NCI-H748 treated with DMSO at 0.1 percent for 48 hours (cell line): ENCODE results near the gene KRT16.
A peak's percentile ranks its signal among the peaks of the same experiment; 100 is the strongest.
"Not testable (repeated sequence)": the region's sequence is repeated elsewhere in the genome, so short reads cannot be mapped to it uniquely, and the experiment has no call there.

Experiments
- DNase-seq: peaks from one replicate; lab custom pipeline; 2025; lab: John Stamatoyannopoulos, UW

The KRT16 gene

DNA sequence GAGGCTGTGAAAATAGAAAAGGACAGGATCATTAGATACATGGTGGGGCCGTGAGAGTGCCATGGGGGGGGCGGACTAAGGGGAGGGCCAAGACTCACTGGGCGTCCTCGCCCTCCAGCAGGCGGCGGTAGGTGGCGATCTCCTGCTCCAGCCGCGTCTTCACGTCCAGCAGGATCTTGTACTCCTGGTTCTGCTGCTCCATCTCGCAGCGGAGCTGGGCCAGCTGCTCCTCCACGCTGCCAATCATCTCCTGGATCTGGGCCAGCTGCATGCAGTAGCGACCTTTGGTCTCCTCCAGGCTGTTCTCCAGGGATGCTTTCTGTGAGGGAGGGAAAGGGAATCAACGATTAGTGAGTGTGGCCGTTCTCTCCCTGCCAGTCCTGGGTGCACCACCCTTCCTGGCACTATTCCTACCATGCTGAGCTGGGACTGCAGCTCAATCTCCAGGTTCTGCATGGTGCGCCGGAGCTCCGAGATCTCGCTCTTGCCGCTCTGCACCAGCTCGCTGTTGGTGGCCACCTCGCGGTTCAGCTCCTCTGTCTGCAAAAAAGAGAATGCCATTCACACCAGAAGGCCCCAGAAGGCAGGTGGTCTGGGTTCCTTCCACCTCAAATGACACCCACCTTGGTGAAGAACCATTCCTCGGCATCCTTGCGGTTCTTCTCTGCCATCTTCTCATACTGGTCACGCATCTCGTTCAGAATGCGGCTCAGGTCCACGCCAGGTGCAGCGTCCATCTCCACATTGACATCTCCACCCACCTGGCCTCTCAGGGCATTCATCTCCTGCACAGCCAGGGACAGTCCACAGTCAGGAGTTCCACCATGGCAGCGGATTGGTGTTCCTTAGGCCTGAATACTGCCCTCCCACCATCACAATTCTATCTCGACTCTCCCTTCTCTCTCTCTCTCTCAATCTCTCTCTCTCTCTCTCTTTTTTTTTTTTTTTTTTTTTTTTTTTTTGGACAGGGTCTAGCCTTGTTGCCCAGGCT lies 29.1 kb downstream of the KRT16 start:
- DNase-seq: no peak

- not testable (repeated sequence) for DNase-seq
Measured at GRCh38 chr17:41582061-41582968, 30.3 kb downstream of the KRT16 start.

DNA sequence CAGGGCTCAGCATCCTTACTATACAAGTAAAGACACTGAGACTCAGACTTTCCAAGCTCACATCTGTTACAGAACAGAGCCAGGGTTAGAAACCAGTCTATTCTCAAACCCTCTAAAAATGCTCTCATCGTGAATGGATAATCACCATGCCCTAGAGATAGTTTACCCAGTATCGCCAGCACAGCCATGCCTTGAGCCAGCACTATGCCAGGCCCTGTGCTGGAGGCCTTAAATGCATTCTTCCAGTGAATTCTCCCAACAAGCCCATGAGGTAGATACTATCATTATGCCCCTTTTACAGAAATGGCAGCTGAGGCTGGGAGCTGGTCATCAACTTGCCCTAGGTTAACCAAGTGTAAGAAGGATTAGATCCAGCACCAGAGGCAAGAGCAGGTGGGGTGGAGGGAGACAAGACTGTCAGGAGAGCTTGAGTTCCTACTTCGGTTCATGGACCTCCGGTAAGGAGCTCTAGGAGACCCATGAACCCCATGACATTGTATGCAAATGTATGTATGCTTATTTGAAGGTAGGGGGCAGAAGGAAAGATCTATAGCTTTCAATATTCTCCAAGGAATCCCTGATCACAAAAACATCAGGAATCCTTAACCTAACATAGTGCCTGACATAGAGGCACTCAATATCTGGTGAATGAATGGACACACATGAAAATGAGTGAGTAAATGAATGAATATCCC lies 31.1 kb downstream of the KRT16 start:
- DNase-seq: no peak

- no peak for DNase-seq
Measured at GRCh38 chr17:41580687-41581365, 31.7 kb downstream of the KRT16 start.

GRCh38 chr17:41580244-41580575 lies 32.4 kb downstream of the KRT16 start:
- no peak for DNase-seq

DNA sequence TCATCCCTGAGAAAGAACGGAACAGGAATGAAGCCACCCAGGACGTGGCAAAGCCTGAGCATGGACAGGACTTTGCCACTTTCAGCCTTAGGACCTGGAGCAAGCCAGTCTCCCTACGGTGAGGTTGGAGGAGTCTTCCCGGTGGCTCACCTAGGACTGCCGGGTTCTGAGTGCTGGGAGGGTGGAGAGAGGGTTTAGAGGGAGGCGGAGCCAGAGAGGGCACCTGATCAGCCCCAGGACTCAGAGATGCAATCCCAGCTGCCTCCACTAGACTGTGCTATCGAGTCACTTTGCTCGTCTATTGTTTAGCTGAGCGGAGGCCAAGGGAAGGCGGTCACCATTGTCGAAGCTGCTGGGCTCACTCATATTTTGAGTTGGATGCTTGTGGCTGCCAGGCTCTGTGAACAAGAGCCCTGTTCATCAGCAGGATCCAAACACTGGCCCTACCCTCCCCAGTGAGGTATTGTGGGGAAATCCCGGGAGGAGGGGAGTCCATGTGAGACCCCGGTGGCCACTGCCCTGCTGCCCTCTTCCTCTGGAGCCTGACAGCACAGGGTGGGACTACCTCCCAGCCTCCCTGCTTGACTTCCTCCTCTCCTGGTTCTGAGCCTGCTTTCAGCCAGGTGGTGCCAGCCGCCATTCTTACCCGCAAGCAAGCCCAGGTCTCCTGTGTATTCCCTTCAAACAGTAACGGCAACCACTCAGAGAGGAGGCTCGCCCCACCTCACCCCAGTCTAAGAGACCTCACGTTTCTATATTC lies 32.9 kb downstream of the KRT16 start:
- DNase-seq: peak; percentile 63

DNA sequence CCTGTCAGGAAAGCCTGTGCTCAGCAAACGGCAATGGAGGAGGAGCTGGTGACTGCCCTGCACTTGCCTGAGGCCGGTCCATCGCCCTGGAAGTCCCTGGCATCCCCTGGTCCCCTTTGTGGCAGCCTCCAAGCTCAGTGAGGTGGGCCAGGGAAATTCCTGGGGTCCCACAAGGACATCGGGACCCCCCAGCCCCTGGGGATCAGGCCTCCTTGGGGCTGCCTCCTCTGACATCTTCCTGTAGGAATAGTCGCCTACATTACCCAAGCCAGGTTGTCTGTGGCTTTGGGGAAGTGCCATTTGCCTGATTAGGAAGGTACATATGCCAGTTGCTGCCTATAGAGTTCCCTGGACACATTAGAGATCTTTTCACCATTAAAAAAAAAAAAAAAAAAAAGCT lies 33.6 kb downstream of the KRT16 start:
- DNase-seq: no peak

DNA sequence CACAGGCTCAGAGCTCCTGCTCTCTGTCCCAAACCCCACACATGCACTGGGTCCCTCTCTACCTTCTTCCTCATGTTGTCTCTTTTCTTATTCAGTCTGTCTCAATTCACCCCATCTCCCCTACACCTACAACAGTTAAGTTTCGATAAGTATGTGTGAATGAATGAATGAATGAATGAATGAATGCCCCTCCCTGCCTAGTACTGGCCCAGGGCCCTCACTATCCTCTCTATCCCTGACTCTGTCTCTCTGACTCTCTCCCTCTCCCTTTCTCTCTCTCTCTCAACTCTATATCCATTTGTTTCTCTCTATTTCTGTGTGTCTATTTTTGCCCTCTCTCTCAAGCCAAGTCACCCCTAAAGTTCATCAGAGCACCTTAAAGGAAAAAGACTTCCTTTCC lies 34.0 kb downstream of the KRT16 start:
- no peak for DNase-seq

- not testable (repeated sequence) for DNase-seq
Measured at GRCh38 chr17:41576740-41577139, 35.8 kb downstream of the KRT16 start.

- DNase-seq: no peak
Measured at GRCh38 chr17:41575336-41575735, 37.2 kb downstream of the KRT16 start.

DNA sequence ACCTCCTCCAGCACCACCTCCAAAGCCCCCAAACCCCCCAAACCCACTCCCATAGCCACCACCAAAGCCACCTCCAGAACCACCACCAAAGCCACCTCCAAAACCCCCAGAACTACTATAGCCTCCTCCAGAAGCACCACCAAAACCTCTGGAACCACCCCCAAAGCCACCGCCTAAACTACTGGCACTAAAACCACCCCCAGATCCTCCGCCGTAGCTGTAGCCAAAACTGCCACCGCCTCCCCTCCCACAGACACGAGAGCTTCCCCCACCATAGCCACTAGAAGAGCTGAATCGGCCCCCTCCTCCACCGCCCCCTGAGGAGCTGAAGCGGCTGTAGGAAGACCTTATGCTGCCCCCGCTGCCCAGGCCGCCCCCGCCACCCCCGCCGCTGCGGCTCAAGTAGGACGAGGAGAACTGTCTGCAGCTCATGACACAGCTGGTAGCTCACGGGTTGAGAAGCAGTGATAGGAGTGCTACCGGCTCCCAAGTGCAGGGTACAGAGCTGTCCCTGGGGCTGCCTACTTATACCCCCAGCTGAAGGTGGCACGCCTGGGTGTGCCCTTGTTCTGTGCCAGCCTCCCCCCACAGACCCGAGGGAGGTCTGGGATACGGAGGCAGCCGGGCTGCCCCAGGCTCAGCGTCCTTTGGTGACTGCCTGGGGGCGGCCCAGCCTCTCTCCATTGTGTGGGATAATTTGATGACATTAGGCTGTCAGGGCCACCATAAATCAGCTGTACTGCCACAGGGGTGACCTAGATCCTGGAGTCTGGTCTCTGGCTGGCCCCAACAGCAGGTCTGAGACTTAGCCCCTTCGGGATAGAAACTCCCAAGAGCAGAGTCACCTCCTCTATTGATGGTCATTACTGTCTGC lies 40.8 kb downstream of the KRT16 start, which contains the start of gene KRT9:
Gene KRT9, minus strand, starts transcription at position 499 of the 874 bp plus-strand sequence. Its CDS starts 67 bp downstream, at position 432.
- no peak for DNase-seq

DNA sequence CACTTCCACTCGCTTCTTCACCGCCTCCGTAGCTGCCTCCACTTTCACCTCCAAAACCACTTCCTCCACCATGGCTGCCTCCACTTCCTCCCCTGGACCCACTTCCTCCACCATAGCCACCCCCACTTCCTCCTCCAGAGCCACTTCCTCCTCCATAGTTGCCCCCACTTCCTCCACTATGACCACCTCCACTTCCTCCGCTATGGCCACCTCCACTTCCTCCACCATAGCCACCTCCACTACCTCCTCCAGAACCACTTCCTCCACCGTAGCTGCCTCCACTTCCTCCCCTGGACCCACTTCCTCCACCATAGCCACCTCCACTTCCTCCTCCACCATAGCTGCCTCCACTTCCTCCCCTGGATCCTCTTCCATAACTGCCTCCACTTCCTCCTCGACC lies 45.2 kb downstream of the KRT16 start:
- DNase-seq: no peak

- DNase-seq: no peak
Measured at GRCh38 chr17:41565338-41565737, 47.2 kb downstream of the KRT16 start.

GRCh38 chr17:41563607-41564170 lies 48.9 kb downstream of the KRT16 start:
- DNase-seq: no peak

DNA sequence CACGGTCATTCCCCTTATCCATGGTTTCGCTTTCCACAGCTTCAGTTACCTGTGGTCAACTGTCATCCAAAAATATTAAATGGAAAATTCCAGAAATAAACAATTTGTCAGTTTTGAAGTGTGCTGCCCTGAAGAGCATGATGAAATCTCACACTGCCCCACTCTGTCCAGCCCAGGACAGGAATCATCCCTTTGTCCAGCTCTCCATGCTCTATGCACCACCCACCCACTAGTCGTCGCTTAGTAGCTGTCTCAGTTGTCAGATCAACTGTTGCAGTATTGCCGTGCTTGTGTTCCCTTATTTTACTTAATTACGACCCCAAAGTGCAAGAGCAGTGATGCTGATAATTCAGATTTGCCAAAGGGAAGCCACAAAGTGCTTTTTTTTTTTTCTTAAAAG lies 51.0 kb downstream of the KRT16 start:
- DNase-seq: no peak
